ENCODE results near the gene CDH3. TPM values are rescaled to one million over a fixed set of nuclear protein-coding genes. Genes with fewer than 3 reads are reported as not detected.
A peak's percentile ranks its signal among the peaks of the same experiment; 100 is the strongest.

The CDH3 gene
- total RNA-seq, 4 donors from 2014 or later = 0.19 to 0.83 (median 0.75) TPM; not detected in 1

DNA sequence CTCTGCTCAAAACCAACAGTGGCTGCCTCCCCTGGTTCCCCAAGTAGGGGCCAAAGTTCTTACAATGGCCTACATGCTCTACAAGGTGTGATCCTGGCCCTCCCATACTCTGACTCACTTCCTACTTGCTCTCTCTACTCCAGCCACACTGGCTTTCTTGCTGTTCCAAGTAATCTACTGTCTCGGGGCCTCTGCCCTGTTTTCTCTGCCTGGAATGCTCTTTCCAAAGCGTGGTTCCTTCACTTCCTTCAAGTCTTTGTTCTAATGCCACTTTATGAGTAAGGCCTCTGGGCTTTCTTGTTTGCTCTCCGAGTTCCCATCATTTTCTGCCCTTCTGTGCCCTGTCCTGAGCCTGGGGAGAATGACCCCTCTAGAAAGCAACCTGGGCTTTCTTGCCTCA lies 4.1 kb upstream of the CDH3 start:
- no peak for TF ChIP-seq EP300 (IDR thresholded peaks at IDR 0.05)
- no peak for TF ChIP-seq POLR2A (IDR thresholded peaks at IDR 0.05; ENCODE audit: low read depth)
- no peak for TF ChIP-seq POLR2AphosphoS5 (IDR thresholded peaks at IDR 0.05)
- TF ChIP-seq, protein P1, sequence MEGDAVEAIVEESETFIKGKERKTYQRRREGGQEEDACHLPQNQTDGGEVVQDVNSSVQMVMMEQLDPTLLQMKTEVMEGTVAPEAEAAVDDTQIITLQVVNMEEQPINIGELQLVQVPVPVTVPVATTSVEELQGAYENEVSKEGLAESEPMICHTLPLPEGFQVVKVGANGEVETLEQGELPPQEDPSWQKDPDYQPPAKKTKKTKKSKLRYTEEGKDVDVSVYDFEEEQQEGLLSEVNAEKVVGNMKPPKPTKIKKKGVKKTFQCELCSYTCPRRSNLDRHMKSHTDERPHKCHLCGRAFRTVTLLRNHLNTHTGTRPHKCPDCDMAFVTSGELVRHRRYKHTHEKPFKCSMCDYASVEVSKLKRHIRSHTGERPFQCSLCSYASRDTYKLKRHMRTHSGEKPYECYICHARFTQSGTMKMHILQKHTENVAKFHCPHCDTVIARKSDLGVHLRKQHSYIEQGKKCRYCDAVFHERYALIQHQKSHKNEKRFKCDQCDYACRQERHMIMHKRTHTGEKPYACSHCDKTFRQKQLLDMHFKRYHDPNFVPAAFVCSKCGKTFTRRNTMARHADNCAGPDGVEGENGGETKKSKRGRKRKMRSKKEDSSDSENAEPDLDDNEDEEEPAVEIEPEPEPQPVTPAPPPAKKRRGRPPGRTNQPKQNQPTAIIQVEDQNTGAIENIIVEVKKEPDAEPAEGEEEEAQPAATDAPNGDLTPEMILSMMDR (IDR thresholded peaks at IDR 0.05) = no peak
- WGBS = 81% methylated on average over 3 of the region's 3 CpGs
- no peak overlapping the region for H3K4me3 ChIP-seq
- H3K4me1 ChIP-seq = peaks cover 14 to 34% (median 25%) of the 10 kb centered on the region in 4 donors
- peaks cover 8 to 46% (median 34%) of the 10 kb centered on the region in 4 donors for H3K27me3 ChIP-seq
- intact Hi-C loops (cut with DNase I) = no loop called here
- H3K9me3 ChIP-seq = no peaks in the 10 kb centered on the region
- DNase-seq (ENCODE audit: extremely low spot score) = no peak
- no peaks in the 10 kb centered on the region for H3K36me3 ChIP-seq
- no peak overlapping the region for H3K27ac ChIP-seq (replicated peaks in 1 of 4)

DNA sequence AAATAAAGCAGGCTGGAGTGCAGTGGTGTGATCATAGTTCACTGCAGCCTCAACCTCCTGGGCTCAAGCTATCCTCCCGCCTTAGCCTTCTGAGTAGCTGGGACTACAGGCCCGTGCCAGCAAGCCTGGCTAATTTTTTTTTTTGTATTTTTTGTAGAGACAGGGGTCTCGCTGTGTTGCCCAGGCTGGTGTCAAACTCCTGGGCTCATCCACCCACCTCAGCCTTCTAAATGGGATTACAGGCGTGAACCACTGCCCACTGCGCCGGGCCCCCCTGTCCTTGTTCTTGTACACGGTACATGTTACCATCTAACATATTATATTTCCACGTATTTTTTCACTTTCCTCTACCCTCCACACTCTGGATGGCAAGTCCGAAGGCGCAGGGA lies 3.1 kb upstream of the CDH3 start:
- H3K27ac ChIP-seq (replicated peaks in 1 of 4) = no peak overlapping the region

DNA sequence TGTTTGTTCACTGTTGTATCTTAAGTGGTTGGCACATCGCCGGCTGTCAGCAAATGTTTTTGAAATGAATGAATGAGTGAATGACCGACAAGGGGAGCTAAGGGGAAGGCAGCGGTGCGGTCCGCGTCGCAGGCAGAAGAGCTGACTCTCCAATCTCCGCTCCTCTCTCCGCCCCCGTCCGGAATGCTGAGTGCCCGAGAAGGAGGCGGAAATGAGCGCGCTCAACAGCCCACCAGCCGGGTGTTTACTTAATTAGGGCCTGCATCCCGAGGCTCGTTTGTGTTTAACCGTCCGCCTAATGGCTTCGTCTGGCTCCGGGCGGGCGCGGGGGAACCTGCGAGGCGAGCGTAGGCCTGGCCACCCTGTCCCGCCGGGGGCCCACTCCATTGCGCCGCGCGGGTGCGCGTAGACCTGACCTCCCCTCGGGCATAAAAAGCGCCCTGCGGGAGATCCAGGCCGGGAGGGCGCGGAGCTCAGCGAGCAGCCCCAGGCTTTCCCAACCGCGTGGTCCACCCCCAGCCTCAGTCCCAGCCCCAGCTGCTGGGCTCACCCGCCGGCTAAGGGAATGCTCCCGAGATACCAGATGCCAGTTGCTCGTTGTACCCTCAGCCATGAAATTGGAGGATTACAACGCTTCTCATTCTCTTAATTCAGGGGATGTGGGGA lies 2.5 kb upstream of the CDH3 start:
- Histone ChIP-seq H3K27ac (replicated peaks in 1 of 4) (no peak overlapping the region), H3K9me3 (no peaks in the 10 kb centered on the region), H3K36me3 (no peaks in the 10 kb centered on the region), H3K4me1 (peaks cover 16 to 30% (median 26%) of the 10 kb centered on the region in 4 donors), H3K4me3 (peak overlapping the region in 3 of 4 donors; percentile 7 to 30 (median 24)), H3K27me3 (peaks cover 8 to 62% (median 38%) of the 10 kb centered on the region in 4 donors)
- WGBS = 10% methylated on average over 15 of the region's 51 CpGs
- no peak for TF ChIP-seq EP300 (IDR thresholded peaks at IDR 0.05)
- no peak for TF ChIP-seq POLR2A (IDR thresholded peaks at IDR 0.05; ENCODE audit: low read depth)
- TF ChIP-seq, protein P1 (IDR thresholded peaks at IDR 0.05) = no peak
- no peak for TF ChIP-seq POLR2AphosphoS5 (IDR thresholded peaks at IDR 0.05)
- intact Hi-C loops (cut with DNase I) = no loop called here
- DNase-seq (ENCODE audit: extremely low spot score) = no peak

More for the DNA sequence above, 3.1 kb upstream of the CDH3 start:
- Histone ChIP-seq H3K4me3 (peak overlapping the region in 1 of 4 donors; percentile 30), H3K36me3 (no peaks in the 10 kb centered on the region), H3K4me1 (peaks cover 16 to 31% (median 26%) of the 10 kb centered on the region in 4 donors), H3K9me3 (no peaks in the 10 kb centered on the region), H3K27me3 (peaks cover 8 to 57% (median 38%) of the 10 kb centered on the region in 4 donors)
- TF ChIP-seq, protein P1 (IDR thresholded peaks at IDR 0.05) = no peak
- no peak for TF ChIP-seq POLR2AphosphoS5 (IDR thresholded peaks at IDR 0.05)
- 55% methylated on average over 10 of the region's 10 CpGs for WGBS
- intact Hi-C loops (cut with DNase I) = no loop called here
- no peak for DNase-seq (ENCODE audit: extremely low spot score)

DNA sequence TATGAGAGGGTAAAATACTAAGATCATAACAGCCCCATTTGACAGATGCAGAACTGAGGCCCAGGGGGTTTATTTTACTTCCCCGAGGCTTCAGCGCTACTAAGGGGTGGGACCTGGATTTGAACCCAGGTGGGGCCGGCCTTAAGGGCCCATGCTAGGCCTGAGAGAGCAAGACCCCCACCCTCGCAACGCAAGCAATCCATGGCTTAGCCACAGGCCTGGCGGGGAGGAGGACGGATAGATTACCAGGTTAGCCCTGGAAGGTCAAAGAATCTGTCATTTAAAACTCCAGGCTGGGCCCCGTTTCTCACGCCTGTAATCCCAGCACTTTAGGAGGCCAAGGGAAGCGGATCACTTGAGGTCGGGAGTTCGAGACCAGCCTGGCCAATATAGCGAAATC lies 1.9 kb upstream of the CDH3 start:
- intact Hi-C loops (cut with DNase I) = no loop called here
- Histone ChIP-seq H3K4me1 (peaks cover 16 to 30% (median 26%) of the 10 kb centered on the region in 4 donors), H3K27ac (replicated peaks in 1 of 4) (no peak overlapping the region), H3K27me3 (peaks cover 8 to 67% (median 38%) of the 10 kb centered on the region in 4 donors), H3K36me3 (no peaks in the 10 kb centered on the region), H3K9me3 (no peaks in the 10 kb centered on the region), H3K4me3 (no peak overlapping the region)
- WGBS = 86% methylated on average over 7 of the region's 13 CpGs
- TF ChIP-seq POLR2AphosphoS5 (IDR thresholded peaks at IDR 0.05) = no peak
- TF ChIP-seq EP300 (IDR thresholded peaks at IDR 0.05) = no peak
- TF ChIP-seq, protein P1 (IDR thresholded peaks at IDR 0.05) = no peak
- no peak for TF ChIP-seq POLR2A (IDR thresholded peaks at IDR 0.05; ENCODE audit: low read depth)
- DNase-seq (ENCODE audit: extremely low spot score) = no peak

Measured in esophagus muscularis mucosa (tissue), 4 donors.